OCI-M2 (cell line): ENCODE data around the gene MACROH2A1.

Experiments
- DNase-seq: peaks from one replicate; lab custom pipeline; 2025; ENCODE audit not compliant: unreplicated experiment; lab: John Stamatoyannopoulos, UW

The MACROH2A1 gene

GRCh38 chr5:135289651-135290050, 109.4 kb downstream of the MACROH2A1 start:
- no peak for DNase-seq

- no peak for DNase-seq
These were observed 111.5 kb downstream of the MACROH2A1 start for GRCh38 chr5:135287551-135287950.
